ENCODE results near the gene FGGY.

The FGGY gene

DNA sequence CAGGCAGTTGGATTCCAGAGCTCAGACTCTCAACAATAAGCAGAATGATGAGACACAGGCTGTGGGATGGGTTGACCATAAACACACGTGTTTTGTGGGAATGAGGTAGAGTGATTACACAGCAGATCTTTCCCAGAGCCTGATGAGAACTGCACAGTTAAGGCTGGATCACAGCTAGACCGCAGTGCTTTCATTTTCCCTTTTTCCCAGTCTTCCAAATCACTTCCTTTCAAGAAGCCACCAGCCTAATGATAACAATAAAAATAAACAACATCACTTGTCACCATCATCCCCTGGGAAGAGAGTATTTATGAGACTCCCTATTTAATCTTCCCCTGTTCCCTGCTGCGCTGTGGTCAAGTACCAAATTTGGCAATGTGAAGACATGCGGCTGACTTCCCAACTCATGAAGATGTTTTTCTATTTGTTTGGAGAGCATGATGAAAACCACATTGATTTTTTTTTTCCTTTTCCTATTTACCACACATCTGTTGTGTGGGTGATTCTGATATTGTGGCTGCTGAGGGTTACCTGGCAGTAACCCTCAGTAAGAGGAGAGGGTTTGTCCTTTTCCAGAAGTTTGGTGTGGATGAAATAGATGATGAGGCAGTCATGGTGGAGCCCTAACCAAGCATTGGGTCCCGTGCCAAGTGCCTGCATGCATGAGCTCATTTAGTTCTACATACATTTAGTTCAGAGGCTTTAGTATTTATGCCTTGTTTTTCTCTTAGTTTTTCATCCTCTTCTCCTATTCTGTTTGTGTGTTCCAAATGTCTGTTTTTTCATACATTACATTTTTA, 268.9 kb downstream of the FGGY start:
- TF ChIP-seq, protein P1, sequence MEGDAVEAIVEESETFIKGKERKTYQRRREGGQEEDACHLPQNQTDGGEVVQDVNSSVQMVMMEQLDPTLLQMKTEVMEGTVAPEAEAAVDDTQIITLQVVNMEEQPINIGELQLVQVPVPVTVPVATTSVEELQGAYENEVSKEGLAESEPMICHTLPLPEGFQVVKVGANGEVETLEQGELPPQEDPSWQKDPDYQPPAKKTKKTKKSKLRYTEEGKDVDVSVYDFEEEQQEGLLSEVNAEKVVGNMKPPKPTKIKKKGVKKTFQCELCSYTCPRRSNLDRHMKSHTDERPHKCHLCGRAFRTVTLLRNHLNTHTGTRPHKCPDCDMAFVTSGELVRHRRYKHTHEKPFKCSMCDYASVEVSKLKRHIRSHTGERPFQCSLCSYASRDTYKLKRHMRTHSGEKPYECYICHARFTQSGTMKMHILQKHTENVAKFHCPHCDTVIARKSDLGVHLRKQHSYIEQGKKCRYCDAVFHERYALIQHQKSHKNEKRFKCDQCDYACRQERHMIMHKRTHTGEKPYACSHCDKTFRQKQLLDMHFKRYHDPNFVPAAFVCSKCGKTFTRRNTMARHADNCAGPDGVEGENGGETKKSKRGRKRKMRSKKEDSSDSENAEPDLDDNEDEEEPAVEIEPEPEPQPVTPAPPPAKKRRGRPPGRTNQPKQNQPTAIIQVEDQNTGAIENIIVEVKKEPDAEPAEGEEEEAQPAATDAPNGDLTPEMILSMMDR (IDR thresholded peaks at IDR 0.05; ENCODE audit: low read depth, low read length, missing control alignments) = no peak
- in situ Hi-C loops (cut with HindIII; ENCODE audit: low sequenced_read_pairs) = no loop called here
- peak; percentile 38 for DNase-seq (ENCODE audit: low read depth)
- H3K4me3 ChIP-seq (ENCODE audit: low read depth, low read length) = no peak overlapping the region

DNA sequence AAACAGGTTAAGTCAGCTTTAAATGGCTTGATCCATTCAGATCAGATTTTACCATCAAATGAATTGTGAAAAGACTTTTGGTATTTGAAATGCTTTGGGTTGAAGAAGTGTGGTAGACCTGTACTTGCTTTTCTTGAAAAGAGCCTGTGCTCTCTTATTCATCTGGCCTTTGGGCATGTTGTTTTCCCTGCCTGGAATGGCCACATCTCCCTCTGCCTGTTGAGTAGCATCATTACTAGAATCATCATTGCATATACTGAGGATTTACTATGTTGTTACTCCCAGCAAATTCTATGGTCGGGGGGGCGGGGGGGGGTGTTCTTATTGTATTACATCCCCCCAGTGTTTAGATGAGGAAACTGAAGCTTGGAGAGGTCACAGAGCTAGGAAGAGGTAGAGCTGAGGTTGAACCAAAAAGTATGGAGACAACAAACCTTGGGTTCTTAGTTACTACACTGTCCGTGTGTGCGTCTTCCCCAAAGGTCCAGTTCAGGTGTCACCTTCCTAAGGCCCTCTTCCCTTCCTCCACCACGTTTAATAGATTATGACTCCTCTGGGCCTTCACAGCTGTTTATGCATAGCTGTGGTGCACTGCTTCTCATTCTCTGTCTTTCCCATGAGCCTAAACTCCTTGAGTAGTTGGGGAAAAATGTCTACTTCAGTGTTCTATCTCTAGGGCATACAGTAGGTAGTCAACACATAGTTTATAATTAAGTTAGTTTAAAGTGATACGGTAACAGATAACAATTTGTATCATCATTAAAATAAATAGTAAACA, 271.5 kb downstream of the FGGY start:
- DNase-seq (ENCODE audit: low read depth) = no peak
- TF ChIP-seq, protein P1 (IDR thresholded peaks at IDR 0.05; ENCODE audit: low read depth, low read length, missing control alignments) = peak; percentile 8
- no peak overlapping the region for H3K4me3 ChIP-seq (ENCODE audit: low read depth, low read length)
- in situ Hi-C loops (cut with HindIII; ENCODE audit: low sequenced_read_pairs) = no loop called here

DNA sequence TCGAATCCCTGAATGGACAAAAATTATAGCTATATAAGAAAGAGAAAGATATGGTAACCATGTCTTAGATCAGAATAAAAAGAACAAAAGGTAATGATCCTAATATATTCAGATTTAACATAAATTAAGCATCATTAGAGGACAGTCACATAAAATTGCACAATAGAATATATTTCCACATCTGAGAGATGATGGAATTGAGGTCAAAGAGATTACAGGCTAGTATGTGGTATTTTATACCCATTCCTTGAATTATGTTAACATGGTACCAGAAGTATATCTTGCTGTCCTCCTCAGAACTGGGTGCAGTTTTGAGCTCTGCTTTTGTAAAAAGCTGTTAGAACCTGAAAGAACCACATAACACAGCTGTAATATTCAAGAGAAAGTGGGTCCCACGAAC, 272.3 kb downstream of the FGGY start:
- in situ Hi-C loops (cut with HindIII; ENCODE audit: low sequenced_read_pairs) = no loop called here
- TF ChIP-seq, protein P1 (IDR thresholded peaks at IDR 0.05; ENCODE audit: low read depth, low read length, missing control alignments) = no peak
- no peak overlapping the region for H3K4me3 ChIP-seq (ENCODE audit: low read depth, low read length)
- no peak for DNase-seq (ENCODE audit: low read depth)

DNA sequence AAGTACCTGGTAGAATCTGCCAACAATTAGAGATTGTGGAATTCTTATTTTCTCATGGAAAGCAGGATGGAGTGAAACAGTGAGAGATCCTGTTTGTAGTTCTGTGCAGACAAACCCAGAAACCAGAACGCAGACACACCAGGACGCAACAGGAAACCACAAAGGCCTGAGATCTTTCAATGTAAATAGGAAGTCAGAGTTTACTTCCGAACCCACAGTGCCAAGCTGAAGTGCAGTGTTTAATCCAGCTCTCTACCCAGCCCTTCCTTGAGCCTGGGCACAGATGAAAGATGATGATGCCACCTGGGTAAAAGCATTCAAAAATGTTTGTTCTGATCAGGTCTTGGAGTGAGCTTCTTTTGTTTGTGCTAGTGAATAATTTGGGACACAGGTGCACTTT, 273.6 kb downstream of the FGGY start:
- H3K4me3 ChIP-seq (ENCODE audit: low read depth, low read length) = no peak overlapping the region
- peak; percentile 5 for DNase-seq (ENCODE audit: low read depth)
- in situ Hi-C loops (cut with HindIII; ENCODE audit: low sequenced_read_pairs) = no loop called here
- TF ChIP-seq, protein P1 (IDR thresholded peaks at IDR 0.05; ENCODE audit: low read depth, low read length, missing control alignments) = no peak

DNA sequence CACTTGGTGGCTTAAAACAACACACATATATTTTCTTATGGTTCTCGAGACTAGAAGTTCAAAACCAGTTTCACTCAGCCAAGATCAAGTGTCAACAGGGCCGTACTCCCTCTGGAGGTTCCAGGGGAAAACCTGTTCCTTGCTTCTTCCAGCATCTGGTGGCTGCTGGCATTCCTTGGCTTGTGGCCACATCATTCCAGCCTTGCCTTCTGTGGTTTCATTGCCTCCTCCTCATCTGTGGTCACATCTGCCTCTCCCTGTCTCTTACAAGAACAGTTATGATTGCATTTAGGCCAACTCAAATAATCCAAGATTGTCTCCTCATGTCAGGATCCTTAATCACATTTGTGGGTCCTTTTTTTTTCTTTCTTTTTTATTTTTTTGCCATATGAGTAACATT, 277.2 kb downstream of the FGGY start:
- TF ChIP-seq, protein P1 (IDR thresholded peaks at IDR 0.05; ENCODE audit: low read depth, low read length, missing control alignments) = peak; percentile 40
- in situ Hi-C loops (cut with HindIII; ENCODE audit: low sequenced_read_pairs) = no loop called here
- DNase-seq (ENCODE audit: low read depth) = peak; percentile 87
- no peak overlapping the region for H3K4me3 ChIP-seq (ENCODE audit: low read depth, low read length)

DNA sequence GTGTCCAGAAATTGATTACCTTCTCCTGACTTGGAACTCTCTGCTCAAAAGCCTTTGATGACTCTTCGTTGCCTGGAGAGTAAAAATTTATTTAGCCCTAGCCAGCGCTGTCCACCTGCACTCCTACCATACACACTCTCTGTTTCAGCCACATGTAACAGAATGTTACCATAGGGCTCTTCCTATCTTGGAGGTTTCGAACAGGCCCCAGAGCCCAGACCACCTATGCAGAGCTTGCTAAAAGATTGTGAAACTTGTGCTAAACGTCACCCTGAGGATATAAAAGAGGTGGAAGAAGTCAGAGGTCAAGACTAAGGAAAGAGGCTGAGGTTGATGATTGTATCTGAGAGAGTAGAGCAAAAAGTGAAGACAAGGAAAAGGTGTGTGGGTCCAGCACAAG, 280.9 kb downstream of the FGGY start:
- H3K4me3 ChIP-seq (ENCODE audit: low read depth, low read length) = no peak overlapping the region
- DNase-seq (ENCODE audit: low read depth) = no peak
- in situ Hi-C loops (cut with HindIII; ENCODE audit: low sequenced_read_pairs) = no loop called here
- TF ChIP-seq, protein P1 (IDR thresholded peaks at IDR 0.05; ENCODE audit: low read depth, low read length, missing control alignments) = no peak
